ENCODE data around the gene RPS26. TPM values are rescaled to one million over a fixed set of nuclear protein-coding genes. Genes with fewer than 3 reads are reported as not detected.
A peak's percentile ranks its signal among the peaks of the same experiment; 100 is the strongest.

RPS26 gene
- total RNA-seq, 1 experiment from 2014 or later: 60.4 TPM

DNA sequence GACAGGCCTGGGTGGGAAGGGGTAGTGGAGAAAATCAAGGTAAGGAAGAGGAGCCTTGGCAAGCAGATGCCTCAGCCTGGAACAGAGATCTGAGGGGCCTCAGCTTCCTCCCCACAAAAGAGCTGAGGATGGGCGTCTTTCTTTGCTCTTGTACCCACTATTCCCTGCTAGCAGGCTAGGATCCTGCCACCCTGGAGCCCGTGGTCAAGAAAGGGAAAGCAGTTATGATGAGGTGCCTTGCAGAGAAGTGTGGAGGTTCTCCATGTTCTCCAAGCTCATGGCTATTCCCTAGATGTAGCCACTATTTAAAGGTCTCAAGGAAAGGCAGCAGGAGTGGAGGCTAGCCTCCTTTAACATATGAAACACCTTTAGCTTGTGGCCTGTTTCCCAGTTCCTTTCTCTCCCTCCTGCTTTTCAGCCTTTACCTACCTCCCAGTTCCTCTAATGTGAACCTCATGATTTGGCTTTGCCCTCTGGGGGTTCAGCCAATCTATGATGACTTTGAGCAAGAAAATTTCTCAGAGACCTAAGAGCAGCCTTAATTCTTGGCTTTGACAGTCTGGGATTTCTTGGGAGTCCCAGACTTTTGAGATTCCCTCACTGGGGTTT is 19.7 kb upstream of the RPS26 start:
- ChIA-PET POLR2A (interaction anchor here (1.0 kb wide), 1 partner anchor 12 kb away, joined by 8 read pairs; no protein-coding TSS in a partner anchor), CTCF (no interaction called here)
- no peak overlapping the region for H3K27ac Mint-ChIP-seq (ENCODE audit: unreplicated experiment)
- no peak overlapping the region for H3K4me3 Mint-ChIP-seq (ENCODE audit: unreplicated experiment)
- Histone ChIP-seq H3K36me3 (ENCODE audit: control insufficient read depth, insufficient read depth, low read length) (peaks cover 2% of the 10 kb centered on the region), H3K4me3 (ENCODE audit: low read depth, low read length) (no peak overlapping the region), H3K9me3 (no peaks in the 10 kb centered on the region), H3K27me3 (replicated peaks; ENCODE audit: control insufficient read depth, insufficient read depth, low read length) (no peaks in the 10 kb centered on the region), H3K4me1 (peaks cover 19% of the 10 kb centered on the region)
- no peaks in the 10 kb centered on the region for H3K27me3 Mint-ChIP-seq (ENCODE audit: insufficient read depth, unreplicated experiment)
- intact Hi-C loops (cut with micrococcal nuclease; ENCODE audit: unreplicated experiment): no loop called here
- no peak for DNase-seq
- H3K4me1 Mint-ChIP-seq (ENCODE audit: low read depth, unreplicated experiment): peaks cover 12% of the 10 kb centered on the region
- no peaks in the 10 kb centered on the region for H3K9me3 Mint-ChIP-seq (ENCODE audit: unreplicated experiment)
- TF ChIP-seq, protein P1, sequence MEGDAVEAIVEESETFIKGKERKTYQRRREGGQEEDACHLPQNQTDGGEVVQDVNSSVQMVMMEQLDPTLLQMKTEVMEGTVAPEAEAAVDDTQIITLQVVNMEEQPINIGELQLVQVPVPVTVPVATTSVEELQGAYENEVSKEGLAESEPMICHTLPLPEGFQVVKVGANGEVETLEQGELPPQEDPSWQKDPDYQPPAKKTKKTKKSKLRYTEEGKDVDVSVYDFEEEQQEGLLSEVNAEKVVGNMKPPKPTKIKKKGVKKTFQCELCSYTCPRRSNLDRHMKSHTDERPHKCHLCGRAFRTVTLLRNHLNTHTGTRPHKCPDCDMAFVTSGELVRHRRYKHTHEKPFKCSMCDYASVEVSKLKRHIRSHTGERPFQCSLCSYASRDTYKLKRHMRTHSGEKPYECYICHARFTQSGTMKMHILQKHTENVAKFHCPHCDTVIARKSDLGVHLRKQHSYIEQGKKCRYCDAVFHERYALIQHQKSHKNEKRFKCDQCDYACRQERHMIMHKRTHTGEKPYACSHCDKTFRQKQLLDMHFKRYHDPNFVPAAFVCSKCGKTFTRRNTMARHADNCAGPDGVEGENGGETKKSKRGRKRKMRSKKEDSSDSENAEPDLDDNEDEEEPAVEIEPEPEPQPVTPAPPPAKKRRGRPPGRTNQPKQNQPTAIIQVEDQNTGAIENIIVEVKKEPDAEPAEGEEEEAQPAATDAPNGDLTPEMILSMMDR (IDR thresholded peaks at IDR 0.05; ENCODE audit: insufficient read depth in 1 of 2, low read depth in 1 of 2, low read length in 1 of 2, severe bottlenecking in 1 of 2, unreplicated experiment in 1 of 2): no peak
- no TSS peak for BruUV-seq (replicated peaks)
- H3K36me3 Mint-ChIP-seq (ENCODE audit: insufficient read depth, unreplicated experiment): no peaks in the 10 kb centered on the region

DNA sequence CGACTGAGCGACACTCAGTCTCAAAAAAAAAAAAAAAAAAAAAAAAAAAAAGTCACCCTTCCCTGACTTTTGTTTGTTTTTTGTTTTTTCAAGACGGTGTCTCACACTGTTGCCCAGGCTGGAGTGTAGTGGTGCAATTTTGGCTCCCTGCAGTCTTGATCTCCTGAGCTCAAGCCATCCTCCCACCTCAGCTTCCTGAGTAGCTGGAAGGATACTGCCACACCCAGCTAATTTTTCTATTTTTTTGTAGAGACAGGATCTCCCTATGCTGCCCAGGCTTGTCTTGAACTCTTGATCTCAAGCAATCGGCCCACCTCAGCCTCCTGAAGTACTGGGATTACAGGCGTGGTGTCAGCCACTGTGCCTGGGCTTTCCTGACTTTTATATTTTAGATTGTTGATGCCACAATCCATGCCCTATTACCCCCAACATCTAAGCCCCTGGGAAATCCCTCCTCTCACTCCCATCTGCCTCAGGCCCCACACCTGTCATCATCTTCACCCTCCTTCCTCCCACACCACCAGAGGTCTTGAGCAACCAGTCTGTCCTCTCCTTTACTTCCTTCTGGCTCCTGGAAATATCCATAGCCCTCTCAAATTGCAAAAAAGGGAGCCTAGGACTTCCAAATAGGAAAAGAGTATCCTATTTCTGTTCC is 13.1 kb upstream of the RPS26 start:
- Histone ChIP-seq H3K36me3 (ENCODE audit: control insufficient read depth, insufficient read depth, low read length) (peaks cover 7% of the 10 kb centered on the region), H3K9me3 (no peaks in the 10 kb centered on the region), H3K27me3 (replicated peaks; ENCODE audit: control insufficient read depth, insufficient read depth, low read length) (no peaks in the 10 kb centered on the region), H3K4me1 (peaks cover 16% of the 10 kb centered on the region), H3K4me3 (ENCODE audit: low read depth, low read length) (no peak overlapping the region)
- Mint-ChIP-seq H3K27me3 (ENCODE audit: insufficient read depth, unreplicated experiment) (no peaks in the 10 kb centered on the region), H3K4me3 (ENCODE audit: unreplicated experiment) (peak overlapping the region; percentile 7), H3K9me3 (ENCODE audit: unreplicated experiment) (no peaks in the 10 kb centered on the region), H3K4me1 (ENCODE audit: low read depth, unreplicated experiment) (peaks cover 16% of the 10 kb centered on the region), H3K27ac (ENCODE audit: unreplicated experiment) (peak overlapping the region; percentile 67), H3K36me3 (ENCODE audit: insufficient read depth, unreplicated experiment) (peaks cover 18% of the 10 kb centered on the region)
- BruUV-seq (replicated peaks): no TSS peak
- intact Hi-C loops (cut with micrococcal nuclease; ENCODE audit: unreplicated experiment): loop anchor here (1.0 to 5.0 kb wide), 4 partner anchors 18 to 96 kb away; partner anchors contain the start of gene DGKA
- TF ChIP-seq, protein P1 (IDR thresholded peaks at IDR 0.05; ENCODE audit: insufficient read depth in 1 of 2, low read depth in 1 of 2, low read length in 1 of 2, severe bottlenecking in 1 of 2, unreplicated experiment in 1 of 2): no peak
- no peak for DNase-seq
- POLR2A ChIA-PET: interaction anchor here (0.7 to 1.5 kb wide), 4 partner anchors 22 to 322 kb away, joined by 5 to 14 read pairs (median 9); partner anchors contain the start of genes RAB5B and SUOX
- CTCF ChIA-PET: interaction anchor here (1.1 to 2.9 kb wide), 6 partner anchors 14 to 101 kb away, joined by 3 to 97 read pairs (median 12); partner anchors contain the start of genes PYM1 and SUOX

DNA sequence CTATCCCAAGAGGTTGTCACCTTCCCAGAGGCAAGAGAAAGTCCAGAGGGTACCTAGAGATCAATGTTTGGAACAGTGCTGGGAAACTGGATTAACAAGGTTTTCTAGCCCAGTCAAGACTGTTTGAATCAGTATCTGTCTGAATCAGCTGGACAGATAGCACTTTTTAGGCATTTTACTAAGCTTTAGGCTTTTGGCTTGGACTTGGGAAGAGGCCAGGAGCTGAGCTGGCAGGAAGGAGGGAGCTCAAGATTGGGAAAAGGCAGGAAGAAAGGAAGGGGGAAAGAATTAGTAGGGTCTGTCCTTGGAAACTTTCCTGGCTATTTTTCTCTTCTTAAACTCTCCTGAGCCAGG is 12.6 kb upstream of the RPS26 start:
- H3K4me3 ChIP-seq (ENCODE audit: low read depth, low read length): no peak overlapping the region
- BruUV-seq (replicated peaks): no TSS peak
- peaks cover 16% of the 10 kb centered on the region for H3K4me1 Mint-ChIP-seq (ENCODE audit: low read depth, unreplicated experiment)
- H3K27me3 ChIP-seq (replicated peaks; ENCODE audit: control insufficient read depth, insufficient read depth, low read length): no peaks in the 10 kb centered on the region
- H3K36me3 Mint-ChIP-seq (ENCODE audit: insufficient read depth, unreplicated experiment): peaks cover 21% of the 10 kb centered on the region
- POLR2A ChIA-PET: interaction anchor here (1.5 kb wide), 3 partner anchors 22 to 55 kb away, joined by 5 to 14 read pairs (median 6); partner anchors contain the start of genes RAB5B and SUOX
- H3K27ac Mint-ChIP-seq (ENCODE audit: unreplicated experiment): peak overlapping the region; percentile 67
- H3K4me3 Mint-ChIP-seq (ENCODE audit: unreplicated experiment): peak overlapping the region; percentile 7
- peaks cover 7% of the 10 kb centered on the region for H3K36me3 ChIP-seq (ENCODE audit: control insufficient read depth, insufficient read depth, low read length)
- no peaks in the 10 kb centered on the region for H3K9me3 Mint-ChIP-seq (ENCODE audit: unreplicated experiment)
- H3K9me3 ChIP-seq: no peaks in the 10 kb centered on the region
- intact Hi-C loops (cut with micrococcal nuclease; ENCODE audit: unreplicated experiment): loop anchor here (1.0 to 5.0 kb wide), 4 partner anchors 19 to 97 kb away; partner anchors contain the start of gene DGKA
- CTCF ChIA-PET: interaction anchor here (0.6 to 2.9 kb wide), 15 partner anchors 9 to 291 kb away, joined by 3 to 97 read pairs (median 5); partner anchors contain the start of genes IKZF4, PYM1, RAB5B and SUOX
- no peaks in the 10 kb centered on the region for H3K27me3 Mint-ChIP-seq (ENCODE audit: insufficient read depth, unreplicated experiment)
- peak in 1 of 2 experiments; percentile 34 for DNase-seq
- peaks cover 16% of the 10 kb centered on the region for H3K4me1 ChIP-seq
- TF ChIP-seq, protein P1 (IDR thresholded peaks at IDR 0.05; ENCODE audit: insufficient read depth in 1 of 2, low read depth in 1 of 2, low read length in 1 of 2, severe bottlenecking in 1 of 2, unreplicated experiment in 1 of 2): no peak

All from Caco-2 (cell line).